HG03108 (cell line): ENCODE measurements around the gene CCDC180.
"Not testable (repeated sequence)": the region's sequence is repeated elsewhere in the genome, so short reads cannot be mapped to it uniquely, and the experiment has no call there.

Source experiments
- ATAC-seq: cut with Tn5 transposase; IDR thresholded peaks from one replicate; pipeline ENCODE4 v1.9.1; 2021; ENCODE audit warnings: moderate library complexity; ENCODE audit not compliant: unreplicated experiment

Gene CCDC180

GRCh38 chr9:97307500-97308163 is at the start of gene CCDC180:
CCDC180 (plus strand) TSS chr9:97307659; CDS start chr9:97308064, 405 bp downstream.
- no peak for ATAC-seq

- ATAC-seq = not testable (repeated sequence)
Measured at GRCh38 chr9:97259834-97260514, 47.5 kb upstream of the CCDC180 start.

GRCh38 chr9:97271292-97271691 is 36.2 kb upstream of the CCDC180 start:
- no peak for ATAC-seq

GRCh38 chr9:97272072-97272471 is 35.4 kb upstream of the CCDC180 start:
- no peak for ATAC-seq

DNA sequence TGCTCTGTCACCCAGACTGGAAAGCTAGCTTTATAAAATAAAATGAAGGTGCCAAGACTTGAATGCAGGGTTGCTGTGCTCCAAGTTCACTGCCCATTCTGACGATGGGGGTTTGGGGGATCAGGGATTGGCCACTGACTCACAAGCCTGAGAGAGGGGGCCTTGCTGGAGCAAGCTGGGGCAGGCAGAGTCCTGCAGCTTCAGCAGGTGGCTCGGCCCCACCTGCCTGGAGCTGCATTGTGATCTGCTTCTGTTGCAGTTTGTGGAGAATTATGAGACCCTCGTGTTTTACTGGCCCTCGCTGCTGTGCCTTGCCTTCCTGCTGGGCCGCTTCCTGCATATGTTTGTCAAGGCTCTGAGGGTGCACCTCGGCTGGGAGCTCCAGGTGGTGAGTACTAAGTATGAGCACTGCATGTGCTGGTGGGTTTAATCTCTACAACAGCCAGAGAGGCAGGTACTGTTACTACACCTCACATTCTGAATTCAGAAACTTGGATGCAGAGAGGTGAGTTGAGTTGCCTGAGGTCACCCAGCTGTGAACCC is 31.1 kb upstream of the CCDC180 start:
- no peak for ATAC-seq

- ATAC-seq = no peak
Measured at GRCh38 chr9:97277953-97278352, 29.5 kb upstream of the CCDC180 start.

DNA sequence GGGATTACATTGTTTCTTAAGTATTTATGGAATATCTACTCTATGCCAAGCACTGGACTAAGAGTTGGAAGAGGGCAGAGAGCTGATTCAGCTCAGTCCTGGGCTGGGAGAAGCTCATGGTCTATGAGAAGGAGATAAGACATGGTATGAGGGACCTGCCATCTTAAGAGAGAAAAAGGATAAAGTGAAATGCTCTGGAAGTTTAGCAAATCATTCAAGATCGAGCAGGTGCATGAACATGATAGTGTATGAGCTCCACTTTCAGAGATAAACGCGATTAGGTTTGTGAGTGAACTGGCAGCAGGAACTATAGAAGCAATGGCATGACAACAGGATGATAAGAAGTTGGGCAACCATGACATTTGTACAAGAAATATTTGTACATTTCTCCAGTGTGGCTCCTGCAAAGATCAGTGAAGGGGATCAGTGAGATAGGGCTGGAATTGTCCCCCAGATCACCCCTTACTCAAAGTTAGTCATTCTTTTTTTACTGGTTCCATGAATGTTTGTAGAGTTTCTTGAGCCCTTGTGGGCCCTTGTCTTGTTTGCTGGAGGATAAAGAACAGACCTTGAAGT is 26.6 kb upstream of the CCDC180 start:
- no peak for ATAC-seq

GRCh38 chr9:97283768-97284167 is 23.7 kb upstream of the CCDC180 start:
- ATAC-seq = no peak

DNA sequence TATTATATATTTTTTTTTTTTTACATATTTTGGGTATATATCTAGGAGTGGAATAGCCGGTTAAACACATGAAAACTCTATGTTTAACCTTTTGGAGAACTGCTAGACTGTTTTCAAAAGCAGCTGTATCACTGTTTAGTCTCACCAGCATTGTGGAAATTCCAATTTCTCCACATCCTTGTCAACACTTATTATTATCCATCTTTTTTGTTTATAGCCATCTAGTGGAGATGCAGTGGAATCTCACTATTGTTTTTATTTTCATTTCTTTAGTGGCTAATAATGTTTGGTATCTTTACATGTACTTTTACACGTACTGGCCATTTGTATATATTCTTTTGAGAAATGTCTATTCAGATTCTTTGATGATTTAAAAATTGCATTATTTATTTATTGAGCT is 22.7 kb upstream of the CCDC180 start:
- ATAC-seq = no peak

DNA sequence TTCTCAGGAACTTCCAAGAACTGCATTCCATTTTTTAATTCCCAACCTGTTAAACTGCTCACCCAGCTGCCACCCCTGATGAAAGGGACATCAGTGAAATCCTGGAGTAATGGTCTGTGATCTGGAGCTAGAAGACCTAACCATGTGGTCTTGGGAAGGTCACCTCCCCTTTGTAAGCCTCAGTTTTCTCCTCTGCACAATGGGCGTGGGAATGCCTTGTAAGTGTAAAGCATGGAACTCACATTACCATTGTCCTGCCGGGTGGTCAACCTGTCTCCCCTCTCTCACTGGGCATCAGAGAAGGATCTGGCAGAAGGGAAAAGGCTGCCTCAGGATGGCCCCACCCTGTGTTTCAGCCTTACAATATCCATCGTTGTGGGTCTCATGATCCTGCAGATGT is 15.3 kb upstream of the CCDC180 start:
- no peak for ATAC-seq

DNA sequence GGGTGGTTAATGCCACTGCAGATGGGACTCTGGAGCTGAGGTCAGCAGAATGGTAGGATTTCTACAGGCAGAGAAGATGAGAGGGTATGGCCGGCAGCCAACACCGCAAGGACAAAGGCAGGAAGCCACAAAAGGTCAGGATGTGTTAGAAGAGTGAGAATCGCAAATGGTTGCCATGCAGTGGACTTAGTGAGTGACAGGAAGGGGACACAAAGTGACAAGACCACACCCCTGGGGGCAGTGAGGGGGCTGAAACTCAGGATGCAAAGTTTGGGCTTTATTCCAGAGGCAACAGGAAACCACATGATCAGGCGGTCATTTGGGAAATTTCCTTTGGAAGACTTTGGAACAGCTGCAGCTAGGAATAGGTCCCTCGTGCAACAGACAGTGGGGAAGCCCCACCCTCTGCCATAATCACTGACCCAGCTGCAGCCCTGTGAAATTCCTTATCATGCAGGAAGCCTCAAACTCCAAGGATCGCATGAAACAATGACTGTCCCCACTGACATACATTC is 14.2 kb upstream of the CCDC180 start:
- no peak for ATAC-seq

- ATAC-seq = no peak
Measured at GRCh38 chr9:97293818-97294217, 13.6 kb upstream of the CCDC180 start.

DNA sequence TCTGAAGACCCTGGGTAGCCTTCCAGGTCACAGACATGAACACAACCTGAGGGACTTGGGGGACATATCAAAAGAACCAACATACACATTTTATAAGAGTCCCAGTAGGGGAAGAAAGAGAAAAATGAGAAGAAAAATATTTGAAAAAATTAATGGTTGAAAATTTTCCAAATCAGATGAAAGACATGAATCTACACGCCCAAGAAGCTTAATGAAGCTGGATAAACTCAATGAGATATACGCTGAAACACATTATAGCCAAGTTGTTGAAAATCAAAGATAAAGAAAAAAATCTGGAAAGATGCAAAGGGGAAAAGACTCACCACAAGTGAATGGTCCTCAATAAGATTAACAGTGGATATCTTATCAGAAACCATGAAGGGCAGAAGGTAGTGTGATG is 9.6 kb upstream of the CCDC180 start:
- ATAC-seq = no peak

DNA sequence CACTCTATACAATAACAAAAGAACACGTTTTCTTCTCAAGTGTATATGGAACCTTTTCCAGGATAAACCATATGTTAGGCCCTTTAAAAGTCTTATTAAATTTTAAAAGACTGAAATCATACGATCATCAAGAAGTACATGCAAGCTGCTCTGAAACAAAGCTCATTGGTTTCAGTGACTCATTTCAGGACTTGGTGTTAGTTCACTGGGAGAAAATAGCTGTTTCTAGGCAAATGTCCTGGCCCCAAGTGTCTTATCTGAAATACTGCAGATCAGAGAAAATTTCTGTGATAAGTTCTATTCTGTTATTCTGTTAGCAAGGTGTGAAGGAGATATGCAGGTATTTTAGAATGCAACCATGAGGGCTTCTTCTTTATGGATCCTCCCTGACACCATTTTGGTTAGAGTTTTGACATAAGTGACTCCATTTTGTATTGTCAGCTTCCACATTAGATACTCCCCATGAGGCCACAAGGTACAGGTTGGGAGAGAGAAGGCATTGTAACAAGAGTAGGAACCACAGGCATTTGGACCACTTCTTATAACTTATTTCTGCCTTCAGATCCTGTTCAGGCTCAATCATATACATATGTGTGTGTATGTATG is 7.5 kb upstream of the CCDC180 start:
- no peak for ATAC-seq

DNA sequence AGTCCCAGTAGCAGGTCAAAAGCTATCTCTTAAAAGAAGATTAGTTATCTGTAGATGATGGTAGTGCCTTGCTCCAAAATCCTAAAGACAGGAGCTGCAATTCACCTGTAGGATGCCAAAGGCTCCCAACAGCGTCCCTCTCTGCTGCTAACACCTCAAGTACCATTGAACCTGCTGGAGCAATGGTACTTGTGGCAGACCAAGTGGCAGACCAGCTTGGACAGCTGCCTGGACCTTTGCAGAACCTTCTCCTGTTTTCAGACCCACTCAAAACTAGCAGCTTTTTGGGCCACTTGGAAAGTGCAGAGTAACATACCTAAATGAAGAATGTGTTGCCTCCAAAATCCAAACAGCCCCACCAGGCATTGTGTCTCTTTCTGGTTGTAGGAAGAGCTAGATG is 6.9 kb upstream of the CCDC180 start:
- ATAC-seq = no peak

- ATAC-seq = no peak
Measured at GRCh38 chr9:97301974-97302373, 5.5 kb upstream of the CCDC180 start.

DNA sequence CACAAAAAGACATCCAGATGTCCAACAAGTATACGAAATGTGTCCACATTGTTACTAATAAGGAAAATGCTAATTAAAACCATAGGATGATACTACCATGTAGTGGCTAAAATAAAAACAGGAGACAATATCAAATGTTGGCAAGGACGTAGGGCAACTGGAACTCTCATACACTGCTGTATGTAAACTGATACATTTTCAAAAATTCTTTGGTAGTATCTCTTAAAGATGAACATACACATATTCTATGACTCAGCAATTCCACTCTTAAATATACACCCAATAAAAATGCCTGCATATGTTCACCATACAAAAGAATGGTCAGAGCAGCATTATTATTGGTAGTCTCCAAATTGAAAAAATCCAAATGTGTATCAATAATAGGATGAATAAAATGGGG is 2.9 kb upstream of the CCDC180 start:
- ATAC-seq = no peak

DNA sequence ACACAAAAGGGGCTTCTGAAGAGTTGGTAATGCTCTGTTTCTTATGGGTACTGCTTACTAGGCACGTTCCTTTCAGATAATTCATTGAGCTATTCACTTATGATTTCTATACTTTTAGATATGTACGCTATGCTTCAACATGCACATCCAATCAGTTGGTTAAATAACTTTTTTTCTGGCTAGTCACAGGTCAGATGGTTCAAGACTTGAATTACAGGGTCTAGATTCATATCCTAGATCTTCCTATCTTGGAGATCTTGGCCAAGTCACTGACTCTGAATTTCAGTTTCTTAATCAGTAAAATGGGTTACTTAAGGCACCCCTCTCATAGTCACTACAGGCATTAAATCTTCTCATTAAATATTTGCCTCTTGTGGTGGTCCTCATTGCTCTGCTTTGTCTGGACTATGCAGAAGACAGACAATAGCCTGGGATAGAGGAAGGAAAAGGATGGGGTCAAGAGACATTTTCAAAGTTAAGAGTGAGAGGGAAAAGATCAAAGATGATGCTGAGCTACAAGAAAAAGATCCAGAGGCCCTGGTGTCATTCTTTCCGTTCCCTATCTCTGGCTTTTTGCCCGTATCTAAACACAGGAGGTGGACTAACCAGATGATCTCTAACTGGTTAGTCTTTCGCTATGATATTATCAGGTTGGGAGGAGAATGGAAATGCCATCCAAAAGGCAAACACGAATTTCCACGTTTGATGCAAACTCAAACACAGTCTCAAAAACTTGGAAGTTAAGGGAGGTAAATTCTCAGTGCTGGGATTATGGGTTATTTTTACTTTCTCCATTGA is 1.8 kb upstream of the CCDC180 start:
- ATAC-seq = no peak

DNA sequence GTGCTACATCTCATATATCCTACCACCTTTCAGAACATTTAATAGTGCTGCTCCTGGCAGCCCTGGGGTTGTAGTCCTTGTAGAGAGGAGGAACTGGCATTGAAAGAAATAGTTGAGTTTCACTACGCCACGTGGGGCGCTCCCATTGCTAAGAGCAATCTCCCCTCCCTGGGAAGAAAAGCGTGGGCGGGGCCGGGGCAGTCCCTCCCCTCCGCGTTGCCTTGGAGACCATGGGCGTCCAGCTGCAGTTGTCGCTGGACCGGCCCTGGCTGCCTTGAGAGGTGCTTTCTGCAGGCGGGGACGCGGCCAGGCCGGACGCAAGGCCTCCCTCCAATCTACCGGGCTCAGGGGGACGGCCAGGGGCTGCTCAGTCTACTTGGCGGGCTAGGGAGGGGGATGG is 368 bp upstream of the CCDC180 start:
- no peak for ATAC-seq

DNA sequence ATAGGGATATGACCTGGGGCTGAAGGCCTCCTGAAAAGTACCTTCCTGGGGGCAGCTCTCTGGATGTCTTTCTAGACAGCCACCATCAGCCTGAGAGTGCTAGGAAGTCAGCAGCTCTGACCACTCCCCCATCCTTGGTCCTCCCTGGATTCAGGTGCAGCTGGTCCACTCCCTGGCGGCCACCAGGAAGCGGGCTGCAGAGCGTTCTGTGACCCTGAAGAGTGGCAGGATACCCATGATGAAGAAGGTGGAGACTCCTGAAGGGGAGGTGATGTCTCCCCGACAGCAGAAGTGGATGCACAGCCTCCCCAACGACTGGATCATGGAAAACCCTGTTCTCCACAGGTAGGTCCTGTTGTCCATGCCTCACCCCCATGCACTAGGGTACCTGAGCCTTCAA is 1.8 kb downstream of the CCDC180 start:
- ATAC-seq = no peak

- ATAC-seq = no peak
Measured at GRCh38 chr9:97310023-97310422, 2.6 kb downstream of the CCDC180 start.
